Tibial nerve (tissue), 3 donors: ENCODE data around the gene SOST.

Experiments used
- CTCF ChIP-seq, 5 experiments: fragments of 200-600 bp in 3 of 5; fragments of 450-650 bp in 2 of 5; sonication (generic) in 3 of 5; IDR thresholded peaks; one replicate each; pipeline ENCODE4 v1.5.1; 2016 to 2019; ENCODE audit warnings: antibody characterized with exemption in 5 of 5, mild to moderate bottlenecking in 3 of 5, moderate library complexity in 2 of 5
- POLR2A ChIP-seq, 2 donors: fragments of 450-650 bp; IDR thresholded peaks; one replicate each; pipeline ENCODE4 v1.6.1; 2017; ENCODE audit warnings: antibody characterized with exemption in 2 of 2, mild to moderate bottlenecking in 2 of 2, moderate library complexity in 2 of 2

- TF ChIP-seq CTCF (IDR thresholded peaks at IDR 0.05) = no peak
- no peak for TF ChIP-seq POLR2A (IDR thresholded peaks at IDR 0.05)
These were observed 20.9 kb downstream of the SOST start for GRCh38 chr17:43737722-43738121.
